Measurements from ENCODE around the gene LCNL1. TPM values are rescaled to one million over a fixed set of nuclear protein-coding genes. Genes with fewer than 3 reads are reported as not detected.

LCNL1 gene
- total and polyA plus RNA-seq, 10 of the 15 experiments (the other 5 are each of a cell fraction or from before 2014, with no cell fraction given), result not detected

DNA sequence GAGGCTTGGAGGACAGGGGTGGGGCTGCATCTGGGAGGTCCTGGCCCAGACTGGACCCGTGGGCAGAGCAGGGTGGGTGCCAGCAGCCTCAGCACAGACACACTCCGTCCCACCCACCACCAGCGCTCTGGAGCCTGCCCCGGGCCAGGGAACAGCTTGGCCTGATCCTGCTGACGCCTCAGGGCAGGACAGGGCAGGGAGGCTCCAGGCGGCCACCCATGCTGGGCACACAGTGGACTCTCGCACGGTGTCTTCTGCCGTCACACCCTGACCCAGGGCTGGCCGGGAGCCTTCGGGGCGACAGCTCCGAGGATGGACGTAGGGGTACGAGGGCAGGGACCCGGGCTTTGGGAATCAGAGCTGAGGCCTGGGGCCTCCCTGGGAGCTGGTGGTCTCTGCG, 13.6 kb upstream of the LCNL1 start (continued):
- TF ChIP-seq E2F8 (IDR thresholded peaks at IDR 0.05; ENCODE audit: low read depth, partially characterized antibody) (no peak), ZBED1 (IDR thresholded peaks at IDR 0.05; ENCODE audit: borderline replicate concordance) (no peak), TAF1 (IDR thresholded peaks at IDR 0.05; ENCODE audit: borderline replicate concordance, low read depth, low read length) (no peak), MYC (IDR thresholded peaks at IDR 0.05; ENCODE audit: insufficient read depth, insufficient read length, insufficient replicate concordance, low read length, severe bottlenecking) (no peak), CEBPB (IDR thresholded peaks at IDR 0.05; ENCODE audit: borderline replicate concordance in 1 of 2, low read depth in 2 of 2, low read length in 2 of 2) (no peak), SRF (IDR thresholded peaks at IDR 0.05; ENCODE audit: low read depth in 2 of 2, low read length in 2 of 2) (no peak), MTA3 (IDR thresholded peaks at IDR 0.05; ENCODE audit: borderline replicate concordance, low read length) (no peak), EED (IDR thresholded peaks at IDR 0.05; ENCODE audit: low read depth) (no peak), SMAD5 (IDR thresholded peaks at IDR 0.05; ENCODE audit: low read depth) (no peak), ZNF622 (IDR thresholded peaks at IDR 0.05) (no peak)
- TF ChIP-seq, protein P1, sequence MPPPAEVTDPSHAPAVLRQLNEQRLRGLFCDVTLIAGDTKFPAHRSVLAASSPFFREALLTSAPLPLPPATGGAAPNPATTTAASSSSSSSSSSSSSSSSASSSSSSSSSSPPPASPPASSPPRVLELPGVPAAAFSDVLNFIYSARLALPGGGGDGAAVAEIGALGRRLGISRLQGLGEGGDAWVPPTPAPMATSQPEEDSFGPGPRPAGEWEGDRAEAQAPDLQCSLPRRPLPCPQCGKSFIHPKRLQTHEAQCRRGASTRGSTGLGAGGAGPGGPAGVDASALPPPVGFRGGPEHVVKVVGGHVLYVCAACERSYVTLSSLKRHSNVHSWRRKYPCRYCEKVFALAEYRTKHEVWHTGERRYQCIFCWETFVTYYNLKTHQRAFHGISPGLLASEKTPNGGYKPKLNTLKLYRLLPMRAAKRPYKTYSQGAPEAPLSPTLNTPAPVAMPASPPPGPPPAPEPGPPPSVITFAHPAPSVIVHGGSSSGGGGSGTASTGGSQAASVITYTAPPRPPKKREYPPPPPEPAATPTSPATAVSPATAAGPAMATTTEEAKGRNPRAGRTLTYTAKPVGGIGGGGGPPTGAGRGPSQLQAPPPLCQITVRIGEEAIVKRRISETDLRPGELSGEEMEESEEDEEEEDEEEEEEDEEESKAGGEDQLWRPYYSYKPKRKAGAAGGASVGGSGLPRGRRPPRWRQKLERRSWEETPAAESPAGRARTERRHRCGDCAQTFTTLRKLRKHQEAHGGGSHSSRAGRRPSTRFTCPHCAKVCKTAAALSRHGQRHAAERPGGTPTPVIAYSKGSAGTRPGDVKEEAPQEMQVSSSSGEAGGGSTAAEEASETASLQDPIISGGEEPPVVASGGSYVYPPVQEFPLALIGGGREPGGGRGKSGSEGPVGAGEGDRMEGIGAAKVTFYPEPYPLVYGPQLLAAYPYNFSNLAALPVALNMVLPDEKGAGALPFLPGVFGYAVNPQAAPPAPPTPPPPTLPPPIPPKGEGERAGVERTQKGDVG (CRISPR knock-in tag; IDR thresholded peaks at IDR 0.05), result no peak
